Fibroblast of mammary gland (primary cell): ENCODE results near the gene UBE2D1.

Experiments
- DNase-seq: peaks from one replicate; pipeline ENCODE4 v3.0.0-alpha.2; 2010; ENCODE audit warnings: low read depth
- H3K4me3 ChIP-seq: 2 replicates; pipeline ENCODE4 v1.5.1; 2011; ENCODE audit warnings: low read depth, mild to moderate bottlenecking, low read length, moderate library complexity; ENCODE audit not compliant: control insufficient read depth
- TF ChIP-seq, protein P1 (sequence below): conservative IDR thresholded peaks from 2 replicates; pipeline ENCODE4 v1.5.1; 2011; ENCODE audit warnings: low read depth, low read length, inconsistent platforms; ENCODE audit not compliant: control insufficient read depth, insufficient read depth

Gene UBE2D1

GRCh38 chr10:58372607-58373441, 38.0 kb downstream of the UBE2D1 start:
- no peak for DNase-seq

GRCh38 chr10:58373442-58373827, 38.6 kb downstream of the UBE2D1 start:
- DNase-seq, result peak; percentile 14
- TF ChIP-seq, protein P1, sequence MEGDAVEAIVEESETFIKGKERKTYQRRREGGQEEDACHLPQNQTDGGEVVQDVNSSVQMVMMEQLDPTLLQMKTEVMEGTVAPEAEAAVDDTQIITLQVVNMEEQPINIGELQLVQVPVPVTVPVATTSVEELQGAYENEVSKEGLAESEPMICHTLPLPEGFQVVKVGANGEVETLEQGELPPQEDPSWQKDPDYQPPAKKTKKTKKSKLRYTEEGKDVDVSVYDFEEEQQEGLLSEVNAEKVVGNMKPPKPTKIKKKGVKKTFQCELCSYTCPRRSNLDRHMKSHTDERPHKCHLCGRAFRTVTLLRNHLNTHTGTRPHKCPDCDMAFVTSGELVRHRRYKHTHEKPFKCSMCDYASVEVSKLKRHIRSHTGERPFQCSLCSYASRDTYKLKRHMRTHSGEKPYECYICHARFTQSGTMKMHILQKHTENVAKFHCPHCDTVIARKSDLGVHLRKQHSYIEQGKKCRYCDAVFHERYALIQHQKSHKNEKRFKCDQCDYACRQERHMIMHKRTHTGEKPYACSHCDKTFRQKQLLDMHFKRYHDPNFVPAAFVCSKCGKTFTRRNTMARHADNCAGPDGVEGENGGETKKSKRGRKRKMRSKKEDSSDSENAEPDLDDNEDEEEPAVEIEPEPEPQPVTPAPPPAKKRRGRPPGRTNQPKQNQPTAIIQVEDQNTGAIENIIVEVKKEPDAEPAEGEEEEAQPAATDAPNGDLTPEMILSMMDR, result no peak
- no peak overlapping the region for H3K4me3 ChIP-seq

More at GRCh38 chr10:58372607-58373441, 38.0 kb downstream of the UBE2D1 start:
- TF ChIP-seq, protein P1, result no peak
- no peak overlapping the region for H3K4me3 ChIP-seq

- TF ChIP-seq, protein P1, result no peak
- H3K4me3 ChIP-seq, result no peak overlapping the region
- no peak for DNase-seq
Measured at GRCh38 chr10:58382489-58382995, 47.7 kb downstream of the UBE2D1 start.

GRCh38 chr10:58384095-58384494, 49.3 kb downstream of the UBE2D1 start:
- TF ChIP-seq, protein P1, result no peak
- peak overlapping the region; percentile 67 for H3K4me3 ChIP-seq
- no peak for DNase-seq

- peak overlapping the region; percentile 67 for H3K4me3 ChIP-seq
- DNase-seq, result no peak
- TF ChIP-seq, protein P1, result no peak
Measured at GRCh38 chr10:58384544-58384998, 49.8 kb downstream of the UBE2D1 start.

DNA sequence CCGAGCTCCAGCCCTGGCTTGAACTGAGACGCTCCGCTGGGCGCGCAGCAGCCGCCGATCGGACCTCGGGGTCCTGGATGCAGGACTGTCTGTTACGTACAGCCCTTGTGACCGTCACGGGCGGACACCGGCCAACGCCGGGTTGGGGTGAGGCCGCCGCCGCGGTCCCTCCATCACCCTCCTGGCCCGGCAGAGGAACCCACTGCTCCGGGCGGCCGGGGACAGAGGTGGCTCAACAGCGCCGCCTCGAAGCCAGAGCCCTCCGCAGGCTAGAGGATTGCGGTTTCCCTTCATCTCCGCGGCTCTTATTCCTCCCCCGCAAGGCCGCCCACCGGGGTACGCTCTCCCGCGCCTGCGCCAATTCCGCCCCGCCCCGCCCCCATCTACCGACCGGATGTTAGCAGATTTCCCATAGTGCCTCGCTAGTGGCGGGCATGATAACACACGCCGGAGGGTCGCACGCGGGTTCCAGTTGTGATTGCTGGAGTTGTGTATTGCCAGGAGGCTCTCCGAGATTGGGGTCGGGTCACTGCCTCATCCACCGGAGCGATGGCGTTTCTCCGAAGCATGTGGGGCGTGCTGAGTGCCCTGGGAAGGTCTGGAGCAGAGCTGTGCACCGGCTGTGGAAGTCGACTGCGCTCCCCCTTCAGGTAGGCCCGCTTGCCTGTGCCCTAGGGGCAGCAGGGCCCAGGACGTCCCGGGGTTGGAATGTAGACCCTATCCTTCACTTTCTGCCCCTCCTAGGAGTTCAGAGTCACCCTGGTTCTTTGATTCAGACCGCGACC, 50.4 kb downstream of the UBE2D1 start, which contains the start of gene TFAM:
TSS of gene TFAM (plus strand) at position 412 of the 785 bp plus-strand sequence. CDS start at position 550, 138 bp downstream.
- peak; percentile 88 for DNase-seq
- TF ChIP-seq, protein P1, result peak; percentile 51
- H3K4me3 ChIP-seq, result peak within 1 kb of the TSS; percentile 67
